EH (cell line): Measurements from ENCODE around the gene RNU6-7.

Source experiments
- DNase-seq: peaks from one replicate; pipeline ENCODE4 v3.0.0-alpha.2; 2015; ENCODE audit warnings: low read depth

RNU6-7 gene

GRCh38 chr14:32205554-32205953 is 3.7 kb downstream of the RNU6-7 start:
- no peak for DNase-seq

GRCh38 chr14:32205984-32206383 is 4.1 kb downstream of the RNU6-7 start:
- no peak for DNase-seq

DNA sequence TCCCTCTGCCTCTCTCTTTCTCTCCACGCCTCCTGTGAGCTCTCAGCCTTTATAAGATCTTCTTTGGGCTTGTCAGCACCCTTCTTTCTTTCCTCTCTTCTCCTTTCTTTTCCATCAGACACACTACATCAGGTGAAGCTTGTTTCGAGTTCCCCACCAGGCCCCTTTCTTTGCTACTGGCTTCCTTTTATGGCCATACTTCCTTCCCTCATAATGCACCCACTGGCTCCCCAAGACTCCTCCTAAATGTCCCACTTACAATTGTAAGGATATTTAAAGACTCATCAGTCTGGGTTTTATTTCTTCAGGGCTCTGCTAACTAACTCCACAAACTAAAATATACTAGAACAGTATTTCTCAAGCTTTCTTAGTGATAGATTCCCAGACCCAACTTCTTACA is 4.7 kb downstream of the RNU6-7 start:
- no peak for DNase-seq

- DNase-seq, result no peak
These were observed 6.6 kb downstream of the RNU6-7 start for GRCh38 chr14:32208490-32208889.

- DNase-seq, result no peak
These were observed 7.6 kb downstream of the RNU6-7 start for GRCh38 chr14:32209471-32209870.

GRCh38 chr14:32211068-32211404 is 9.2 kb downstream of the RNU6-7 start:
- DNase-seq, result no peak

- no peak for DNase-seq
These were observed 11.0 kb downstream of the RNU6-7 start for GRCh38 chr14:32212833-32213232.

GRCh38 chr14:32217301-32217700 is 15.5 kb downstream of the RNU6-7 start:
- DNase-seq, result no peak

DNA sequence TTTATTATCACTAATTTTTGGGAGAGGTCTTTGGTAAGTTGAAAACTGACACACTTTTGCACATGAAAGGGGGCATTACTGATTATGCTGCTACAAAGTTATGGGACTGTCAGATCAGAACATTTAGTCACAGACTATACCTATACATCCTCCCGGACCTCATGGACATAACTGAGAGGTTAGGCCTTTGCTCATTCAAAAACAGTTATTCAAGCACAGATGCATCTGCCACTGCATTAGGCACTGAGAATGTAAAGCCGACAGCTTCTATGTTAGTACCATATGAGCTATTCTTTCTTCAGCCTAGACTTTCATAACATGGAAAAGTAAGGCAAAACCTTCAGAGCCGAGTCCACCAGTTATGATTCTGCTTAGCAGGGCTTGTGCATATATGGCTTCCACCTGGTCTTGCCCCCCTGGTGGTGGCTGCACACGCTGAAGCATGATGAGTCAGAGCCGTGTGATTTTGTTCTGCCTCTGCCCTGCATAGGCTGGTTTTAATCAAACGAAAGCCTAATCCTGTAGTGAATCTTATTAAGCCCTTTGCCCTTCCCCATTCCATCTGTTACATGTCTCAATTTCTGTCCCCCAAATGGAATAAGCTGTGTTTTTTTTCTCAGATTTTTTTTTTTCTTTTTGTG is 23.0 kb downstream of the RNU6-7 start:
- peak; percentile 65 for DNase-seq

- DNase-seq, result no peak
These were observed 23.6 kb downstream of the RNU6-7 start for GRCh38 chr14:32225378-32225920.

DNA sequence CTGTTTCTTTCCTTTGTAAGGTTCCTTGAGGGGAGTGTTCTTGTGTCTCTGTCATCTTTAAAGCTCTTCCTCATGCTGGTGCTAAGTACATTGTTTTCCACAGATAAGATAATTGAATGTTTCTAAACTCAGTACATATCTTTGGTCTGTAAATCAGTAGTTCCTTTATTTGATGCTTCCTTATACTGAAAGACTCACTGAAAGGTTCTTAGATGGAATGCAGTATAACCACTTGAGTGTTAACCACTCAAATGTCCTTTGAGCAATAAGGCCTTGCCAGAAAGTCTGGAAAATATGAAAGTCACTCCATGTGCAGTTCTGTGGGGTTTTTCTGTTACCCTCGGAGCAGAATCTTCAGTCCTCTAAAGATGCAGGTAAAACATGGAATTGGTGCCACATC is 24.2 kb downstream of the RNU6-7 start:
- peak; percentile 6 for DNase-seq

DNA sequence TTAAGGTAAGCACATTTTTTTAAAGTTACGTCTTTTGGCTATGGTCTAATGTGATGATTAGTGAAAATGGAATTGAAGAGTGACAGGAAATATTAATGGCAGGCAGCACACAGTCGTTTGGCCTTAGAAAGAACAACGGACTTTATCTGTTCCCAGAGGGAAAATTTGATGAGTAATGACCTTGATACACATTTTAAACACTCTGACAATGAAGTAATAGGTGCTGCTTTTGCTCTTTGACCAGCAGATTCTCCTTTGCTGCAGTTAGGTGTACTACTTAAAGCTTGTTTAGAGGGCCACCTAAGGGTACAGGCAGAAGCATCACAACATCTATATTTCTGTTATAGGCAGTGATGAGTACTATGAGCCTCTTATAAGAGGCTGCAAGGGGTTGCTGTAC is 28.3 kb downstream of the RNU6-7 start:
- peak; percentile 83 for DNase-seq

- DNase-seq, result peak; percentile 93
These were observed 28.9 kb downstream of the RNU6-7 start for GRCh38 chr14:32230695-32231280.

GRCh38 chr14:32232481-32232880 is 30.6 kb downstream of the RNU6-7 start:
- DNase-seq, result no peak

DNA sequence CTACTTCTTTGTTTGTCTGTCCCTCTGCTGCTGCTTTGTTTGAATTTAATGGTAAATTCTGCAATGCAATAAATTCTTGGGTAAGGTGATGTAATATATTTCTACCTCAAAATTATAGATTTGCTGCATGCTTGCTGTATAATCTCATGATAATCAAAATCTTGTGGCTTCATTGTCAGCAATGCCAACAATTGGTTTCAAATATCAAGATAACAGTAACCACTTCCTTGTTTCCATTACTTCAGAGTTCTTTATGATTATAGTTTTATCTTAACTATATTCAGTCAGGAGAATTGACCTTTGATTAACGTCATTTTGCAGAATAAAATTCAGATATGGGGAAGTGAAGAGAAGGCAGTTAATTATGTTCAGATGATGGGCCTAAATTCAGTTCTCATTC is 31.4 kb downstream of the RNU6-7 start:
- DNase-seq, result no peak

GRCh38 chr14:32244404-32244803 is 42.6 kb downstream of the RNU6-7 start:
- DNase-seq, result peak; percentile 36

GRCh38 chr14:32246751-32247150 is 44.9 kb downstream of the RNU6-7 start:
- DNase-seq, result no peak

GRCh38 chr14:32249371-32249770 is 47.5 kb downstream of the RNU6-7 start:
- no peak for DNase-seq

- DNase-seq, result no peak
These were observed 47.9 kb downstream of the RNU6-7 start for GRCh38 chr14:32249780-32250179.

- DNase-seq, result no peak
These were observed 48.8 kb downstream of the RNU6-7 start for GRCh38 chr14:32250681-32251080.

- no peak for DNase-seq
These were observed 49.7 kb downstream of the RNU6-7 start for GRCh38 chr14:32251530-32251929.
